Right ventricle myocardium inferior (tissue), 1 donor: ENCODE results near the gene ZNF112. TPM values are rescaled to one million over a fixed set of nuclear protein-coding genes. Genes with fewer than 3 reads are reported as not detected.
"Not testable (repeated sequence)": the region's sequence is repeated elsewhere in the genome, so short reads cannot be mapped to it uniquely, and the experiment has no call there.

Experiments
- ATAC-seq: fragments of 200-7000 bp; cut with Tn5 transposase; one replicate; pipeline ENCODE4 v1.9.1; 2020; ENCODE audit warnings: mild to moderate bottlenecking, moderate library complexity
- DNase-seq: peaks from one replicate; pipeline ENCODE4 v3.0.0; 2021; ENCODE audit errors: missing footprints
- intact Hi-C: fragments of 100-400 bp; cut with DNase I; formaldehyde crosslinking; loops from one replicate; pipeline ENCODE4 v1.11.0; 2022
- long read RNA-seq: library from polyadenylated mRNA; unstranded; transcript quantifications from one replicate; pipeline ENCODE4 v2.0.0, GENCODE V29; 2021
- total RNA-seq: library from RNA; stranded (reverse); fragmentation: NEBNext Ultra II Directional; extraction: Animal tissue kit (Norgen Biotek cat#: 25700); gene quantifications from one replicate; pipeline ENCODE4 v1.2.1, GENCODE V29; 2021
- donor health status: DM: no; HTN: yes; CAD: no; lungs with severe emphysema.

Gene ZNF112
- 3.9 TPM for total RNA-seq
- long read RNA-seq, partial matches to known transcripts = 0 of 2 reads
- long read RNA-seq, other reads (novel, unspliced or antisense) = 0 of 2 reads

GRCh38 chr19:44356383-44357111 is at the start of gene ZNF112:
Gene ZNF112 (minus strand): TSS chr19:44356680. CDS start chr19:44340539, 16,141 bp downstream.
- ATAC-seq (peak; percentile 100), DNase-seq (peak; percentile 84)
- intact Hi-C loops = loop anchor here (5.0 kb wide), 1 partner anchor 49 kb away; the partner anchor contains the start of gene ZNF235

- ATAC-seq (peak; percentile 100), DNase-seq (peak; percentile 97)
- intact Hi-C loops = loop anchor here (5.0 kb wide), 1 partner anchor 349 kb away; the partner anchor contains the start of gene ZNF223
These were observed 44.9 kb upstream of the ZNF112 start, which contains the start of gene ZNF285 for GRCh38 chr19:44401139-44402115. Gene ZNF285 (minus strand): TSS chr19:44401608. CDS start chr19:44397213, 4,395 bp downstream.

- ATAC-seq, DNase-seq, intact Hi-C loops: not testable (repeated sequence)
These were observed 32.8 kb upstream of the ZNF112 start for GRCh38 chr19:44389268-44389667.

- ATAC-seq (no peak), DNase-seq (no peak)
- intact Hi-C loops = no loop called here
These were observed 18.3 kb upstream of the ZNF112 start for GRCh38 chr19:44374789-44375188.

- ATAC-seq (no peak), DNase-seq (no peak)
- intact Hi-C loops = no loop called here
These were observed 15.5 kb upstream of the ZNF112 start for GRCh38 chr19:44371815-44372480.

DNA sequence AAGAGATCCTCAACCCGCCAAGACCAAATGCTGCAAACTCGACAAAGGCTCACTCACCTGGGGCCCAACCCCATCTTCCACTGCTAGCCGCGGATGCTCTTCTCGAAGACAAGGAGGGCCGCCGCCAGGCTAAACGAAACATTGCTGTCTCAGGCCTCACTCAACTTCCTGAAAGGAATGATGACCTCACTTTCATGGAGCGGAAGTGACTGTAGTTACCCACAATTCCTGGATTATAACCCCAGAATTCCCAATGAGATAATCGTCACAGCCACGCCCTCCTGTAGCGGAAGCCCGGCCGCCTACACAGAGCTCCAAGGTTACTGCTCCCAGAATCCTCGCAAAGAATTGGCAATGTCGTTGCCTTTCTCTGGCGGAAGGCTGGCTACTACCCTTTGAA is 10.5 kb upstream of the ZNF112 start:
- no peak for DNase-seq
- no peak for ATAC-seq
- intact Hi-C loops = no loop called here

DNA sequence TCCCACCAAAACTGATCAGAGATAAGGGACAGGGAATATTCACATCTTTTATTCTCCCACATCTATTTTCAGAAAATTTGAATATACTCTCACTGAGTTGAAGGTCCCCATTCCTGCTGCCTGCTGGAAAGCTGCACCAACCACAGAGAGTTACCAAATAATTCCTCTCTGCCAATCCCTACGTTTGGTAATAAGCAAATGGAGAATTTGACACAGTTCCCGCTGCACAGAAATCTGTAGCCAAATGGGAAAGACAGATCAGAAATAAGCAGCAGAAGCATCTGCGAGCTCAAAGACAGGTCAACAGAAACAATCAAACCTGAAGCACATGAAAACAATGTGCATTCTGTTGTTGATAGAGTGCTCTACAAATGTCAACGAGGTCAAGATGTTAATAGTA is 9.9 kb downstream of the ZNF112 start:
- DNase-seq = no peak
- intact Hi-C loops = no loop called here
- no peak for ATAC-seq

GRCh38 chr19:44345959-44346358 is 10.5 kb downstream of the ZNF112 start:
- no peak for DNase-seq
- peak; percentile 20 for ATAC-seq
- intact Hi-C loops = no loop called here

GRCh38 chr19:44344255-44344654 is 12.2 kb downstream of the ZNF112 start:
- DNase-seq = no peak
- intact Hi-C loops = no loop called here
- no peak for ATAC-seq

DNA sequence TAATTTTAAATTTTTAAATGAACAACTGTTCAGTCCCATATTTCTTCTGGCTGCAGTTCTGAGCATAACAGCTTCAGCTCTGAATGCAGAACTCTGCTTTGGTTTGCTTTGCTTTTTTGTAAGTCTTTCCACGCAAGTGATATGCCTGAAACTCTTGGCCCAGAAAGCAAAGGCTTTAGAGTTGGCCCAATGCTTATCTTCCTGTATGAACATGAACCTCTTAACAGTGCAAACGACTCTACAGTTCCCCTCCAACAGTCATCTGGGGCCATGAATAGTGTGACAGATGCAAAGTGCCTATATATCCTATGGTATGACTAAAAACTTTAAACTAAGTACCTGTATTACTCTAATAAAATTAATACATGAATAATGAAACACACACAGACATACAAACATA is 14.7 kb downstream of the ZNF112 start:
- no peak for ATAC-seq

DNA sequence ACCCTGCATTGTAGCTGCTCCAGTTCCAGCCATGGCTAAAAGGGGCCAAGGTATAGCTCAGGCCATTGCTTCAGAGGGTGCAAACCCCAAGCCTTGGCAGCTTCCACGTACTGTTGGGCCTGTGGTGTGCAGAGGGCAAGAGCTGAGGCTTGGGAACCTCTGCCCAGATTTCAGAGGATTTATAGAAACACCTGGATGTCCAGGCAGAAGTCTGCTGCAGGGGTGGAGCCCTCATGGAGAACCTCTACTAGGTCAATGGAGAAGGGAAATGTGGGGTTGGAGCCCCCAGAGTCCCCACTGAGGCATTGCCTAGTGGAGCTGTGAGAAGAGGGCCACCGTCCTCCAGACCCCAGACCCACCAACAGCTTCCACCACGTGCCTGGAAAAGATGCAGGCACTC is 21.8 kb downstream of the ZNF112 start:
- DNase-seq, intact Hi-C loops, ATAC-seq: not testable (repeated sequence)

More for the DNA sequence above, 14.7 kb downstream of the ZNF112 start:
- no peak for DNase-seq
- intact Hi-C loops = no loop called here

DNA sequence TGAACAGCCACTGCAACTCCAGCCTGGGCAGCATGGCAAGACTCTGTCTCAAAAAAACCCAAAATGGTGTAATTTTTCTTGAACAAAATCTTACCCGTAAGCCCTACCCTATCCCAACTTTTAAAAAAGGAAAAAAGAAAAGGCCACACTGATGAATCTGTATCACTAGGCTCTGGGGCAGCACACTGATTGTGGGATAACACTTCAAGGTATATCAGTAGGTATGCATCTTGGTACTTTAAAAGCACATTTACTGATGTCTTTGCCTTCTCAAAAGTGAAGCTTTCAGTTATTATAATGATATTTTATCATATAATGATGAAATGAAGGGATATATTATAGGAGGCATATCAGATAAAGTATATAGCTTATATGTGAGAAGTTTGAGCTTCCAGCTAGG is 24.3 kb downstream of the ZNF112 start:
- no peak for DNase-seq
- intact Hi-C loops = no loop called here

DNA sequence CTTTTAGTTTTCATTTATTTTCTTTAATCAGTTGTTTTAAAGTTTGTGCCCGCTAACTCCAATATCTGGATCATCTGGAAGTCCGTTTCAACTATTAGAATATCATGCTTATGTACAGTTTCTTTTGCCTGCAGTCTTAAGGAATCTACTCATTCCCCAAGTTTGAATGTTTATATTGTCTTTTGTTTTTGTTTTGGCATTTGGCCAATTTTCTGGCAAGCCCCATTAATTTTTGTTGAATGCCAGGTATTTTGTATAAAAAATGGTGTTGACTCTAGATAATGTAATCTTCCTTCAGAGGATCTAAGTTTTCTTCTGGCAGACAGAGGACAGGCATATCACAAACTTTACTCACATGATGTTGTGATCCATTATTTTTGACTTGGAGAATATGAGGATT is 40.6 kb downstream of the ZNF112 start:
- no peak for ATAC-seq
- no peak for DNase-seq

More for the DNA sequence above, 24.3 kb downstream of the ZNF112 start:
- ATAC-seq = no peak

DNA sequence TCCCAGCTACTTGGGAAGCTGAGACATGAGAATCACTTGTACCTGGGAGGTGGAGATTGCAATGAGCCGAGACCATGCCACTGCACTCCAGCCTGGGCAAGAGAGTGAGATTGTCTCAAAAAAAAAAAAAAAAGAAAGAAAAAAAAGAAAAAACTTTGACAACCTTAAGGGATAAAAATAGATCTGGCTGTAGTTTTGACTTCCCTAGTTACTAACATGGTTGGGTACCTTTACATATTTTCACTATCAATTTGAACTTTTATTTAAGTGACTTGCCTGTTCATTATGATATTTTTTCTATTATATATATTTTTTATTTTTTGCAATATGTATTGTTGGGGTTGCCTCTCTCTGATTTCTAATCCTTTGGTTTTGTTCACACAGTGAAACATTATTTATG is 43.2 kb downstream of the ZNF112 start:
- DNase-seq (no peak), ATAC-seq (no peak)
- intact Hi-C loops = no loop called here

More for the DNA sequence above, 40.6 kb downstream of the ZNF112 start:
- intact Hi-C loops = no loop called here

DNA sequence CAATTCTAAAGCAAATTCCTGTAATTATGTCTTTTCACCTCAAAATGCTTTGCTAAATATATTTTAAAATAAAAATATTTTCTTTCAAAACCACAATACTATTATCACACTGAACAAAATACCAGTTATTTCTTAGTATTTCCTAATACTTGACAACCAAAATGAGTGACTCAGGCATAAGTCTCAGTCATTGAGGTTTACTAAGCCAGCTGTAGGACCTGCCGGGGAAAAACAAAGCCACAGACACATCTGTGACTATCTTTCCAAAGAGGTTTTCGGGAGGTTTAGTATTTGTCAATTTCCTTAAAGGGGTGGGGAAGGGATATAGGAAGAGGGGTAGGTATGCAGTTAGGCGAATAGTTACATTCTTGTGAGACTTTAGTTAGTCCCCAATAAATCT is 48.5 kb downstream of the ZNF112 start:
- ATAC-seq = no peak
- intact Hi-C loops = loop anchor here (5.0 to 10.0 kb wide), 3 partner anchors 49 to 193 kb away; partner anchors contain the start of genes ZNF112, ZNF225 and ZNF226
- no peak for DNase-seq

- DNase-seq (no peak), ATAC-seq (no peak)
- intact Hi-C loops = loop anchor here (5.0 to 10.0 kb wide), 3 partner anchors 51 to 191 kb away; partner anchors contain the start of genes ZNF112, ZNF225 and ZNF226
These were observed 50.2 kb downstream of the ZNF112 start for GRCh38 chr19:44306283-44306682.

DNA sequence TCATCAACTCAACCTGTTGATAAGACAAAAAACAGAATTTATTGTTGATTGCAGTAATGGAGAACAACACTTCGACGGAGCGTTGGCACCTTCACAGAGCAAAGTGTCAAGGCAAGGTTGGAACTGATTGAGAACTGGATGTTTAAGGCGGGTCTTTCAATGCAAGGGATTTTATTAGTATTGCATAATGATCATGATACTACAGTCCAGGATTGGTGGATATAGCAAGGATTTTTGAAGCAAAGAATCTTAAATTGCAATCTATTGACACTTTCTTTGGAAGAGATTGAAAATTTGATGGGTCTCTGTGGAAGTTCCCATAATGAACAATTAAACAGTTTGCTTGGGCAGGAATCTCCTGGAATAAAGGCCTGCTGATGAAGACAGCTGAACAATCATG is 51.0 kb downstream of the ZNF112 start:
- no peak for DNase-seq
- intact Hi-C loops = loop anchor here (5.0 to 10.0 kb wide), 3 partner anchors 52 to 191 kb away; partner anchors contain the start of genes ZNF112, ZNF225 and ZNF226
- ATAC-seq = no peak

- DNase-seq (peak; percentile 92), ATAC-seq (peak; percentile 100)
- intact Hi-C loops = loop anchor here (5.0 to 10.0 kb wide), 4 partner anchors 53 to 190 kb away; partner anchors contain the start of genes ZNF112, ZNF225, ZNF226 and ZNF227
These were observed 51.8 kb downstream of the ZNF112 start, which contains the start of gene ZNF235 for GRCh38 chr19:44304659-44305193. Gene ZNF235 (minus strand): TSS chr19:44305025. CDS start chr19:44303404, 1,621 bp downstream.
